Fibroblast of villous mesenchyme (primary cell): ENCODE measurements around the gene ZFP3. TPM values are rescaled to one million over a fixed set of nuclear protein-coding genes. Genes with fewer than 3 reads are reported as not detected.
"Not testable (repeated sequence)": the region's sequence is repeated elsewhere in the genome, so short reads cannot be mapped to it uniquely, and the experiment has no call there.

Experiments
- DNase-seq: peaks from one replicate; pipeline ENCODE4 v3.0.0-alpha.2; 2010; ENCODE audit warnings: low read depth
- H3K4me3 ChIP-seq: 2 replicates; pipeline ENCODE4 v1.5.1; 2011; ENCODE audit warnings: low read depth, mild to moderate bottlenecking, low read length
- CTCF ChIP-seq: IDR thresholded peaks from 2 replicates; pipeline ENCODE4 v1.5.1; 2012; ENCODE audit warnings: low read depth, mild to moderate bottlenecking, low read length; ENCODE audit not compliant: insufficient read depth
- total RNA-seq: library from RNA; depleted of rRNA; stranded (reverse); fragments of >200 nt; gene quantifications from 2 replicates; pipeline ENCODE4 v1.2.3, GENCODE V29; 2012

Gene ZFP3
- total RNA-seq, 1 donor, result 2.2 TPM

GRCh38 chr17:5100832-5101231 lies 22.6 kb downstream of the ZFP3 start:
- DNase-seq, result no peak
- no peak overlapping the region for H3K4me3 ChIP-seq
- no peak for TF ChIP-seq CTCF

GRCh38 chr17:5110816-5111215 lies 32.5 kb downstream of the ZFP3 start:
- no peak for TF ChIP-seq CTCF
- H3K4me3 ChIP-seq, result peak overlapping the region; percentile 74
- no peak for DNase-seq

DNA sequence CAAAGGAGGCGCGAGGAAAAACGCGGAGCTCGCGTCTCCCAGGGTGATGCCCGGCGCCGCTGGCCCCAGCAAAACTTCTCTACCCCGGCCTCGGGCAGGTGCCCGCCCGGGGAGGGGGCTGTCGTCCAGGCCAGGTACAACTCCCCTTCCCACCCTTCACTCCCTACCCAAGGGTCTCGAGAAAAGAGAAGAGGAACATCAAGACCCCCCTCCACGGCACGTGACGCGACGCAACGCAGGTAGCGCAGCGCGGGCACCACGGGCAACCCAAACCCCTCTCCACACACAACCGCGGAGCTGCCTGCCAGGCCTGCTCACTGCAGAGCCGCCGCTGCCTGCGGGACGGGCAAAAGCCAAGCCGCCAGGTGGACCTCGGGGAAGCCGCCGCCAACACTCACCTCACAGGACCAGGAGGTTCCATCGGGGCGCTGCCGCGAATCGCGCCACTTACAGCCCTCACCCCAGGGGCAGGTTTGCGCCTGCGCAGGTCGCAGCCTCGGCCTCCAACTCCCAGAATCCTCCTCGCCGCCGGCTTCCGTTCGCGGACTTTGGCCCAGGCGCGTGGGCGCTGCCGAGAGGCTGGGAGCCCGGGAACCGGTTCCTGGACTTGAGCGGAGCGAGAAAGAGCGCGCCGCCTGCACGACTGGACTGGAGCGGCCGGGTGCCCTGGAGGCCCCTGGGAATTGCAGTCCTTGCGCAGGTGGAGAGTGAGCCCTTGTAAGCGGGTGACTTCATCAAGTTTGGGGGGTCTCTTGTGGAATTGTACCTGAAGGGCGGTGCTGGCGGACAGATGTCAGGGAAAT lies 33.3 kb downstream of the ZFP3 start, which contains the start of gene ZNF232:
TSS of gene ZNF232 (minus strand) at position 477 of the 803 bp plus-strand sequence. CDS start at position 421, 56 bp downstream.
- H3K4me3 ChIP-seq, result peak within 1 kb of the TSS; percentile 74
- no peak for TF ChIP-seq CTCF
- peak; percentile 92 for DNase-seq

DNA sequence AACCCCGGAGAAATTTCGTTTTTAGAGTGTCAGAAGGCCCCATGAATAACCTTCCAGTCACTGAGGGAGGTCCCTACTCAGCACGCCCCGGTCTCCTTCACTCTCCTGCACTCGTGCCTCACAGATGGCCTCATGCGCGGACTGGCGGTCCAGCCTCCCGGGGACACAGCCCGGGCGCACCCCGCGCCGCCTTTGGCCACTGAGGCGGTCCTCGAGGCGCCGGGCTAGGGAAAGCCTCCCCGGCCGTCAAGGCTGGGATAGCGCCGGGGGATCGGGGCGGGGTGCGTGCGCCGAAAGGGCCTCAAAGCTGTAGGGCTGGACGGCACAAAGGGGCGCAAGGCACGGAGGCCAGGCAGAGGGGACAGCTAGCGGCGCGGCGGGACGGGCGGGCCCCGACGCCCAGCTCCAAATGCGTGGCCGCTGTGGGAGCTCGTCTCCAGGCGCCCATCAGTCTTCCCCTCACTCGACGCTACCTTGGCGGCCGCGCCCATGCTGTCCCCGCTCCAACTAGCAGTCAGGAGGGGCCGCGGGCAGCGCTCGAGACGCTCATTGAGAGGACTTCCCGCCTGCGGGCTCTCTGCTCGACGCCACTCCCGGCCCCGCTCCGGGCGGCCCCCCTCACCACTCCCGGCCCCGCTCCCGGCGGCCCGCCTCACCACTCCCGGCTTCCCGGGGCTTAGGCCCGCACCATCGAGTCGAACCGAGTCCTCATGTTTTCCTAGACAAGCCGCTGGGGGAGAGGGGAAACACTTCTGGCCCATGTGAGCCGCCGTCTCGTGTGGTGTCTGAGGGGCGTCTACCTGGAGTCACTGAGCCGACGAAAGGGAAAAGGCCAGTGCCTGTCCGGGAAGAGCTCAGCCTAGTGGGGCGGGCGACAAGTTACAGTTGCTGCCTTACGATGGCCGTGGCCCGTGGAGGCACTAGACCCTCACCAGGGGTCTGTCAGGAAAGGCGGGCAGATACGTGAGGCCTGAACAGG lies 37.7 kb downstream of the ZFP3 start, which contains the start of gene USP6:
TSS of gene USP6 (plus strand) at position 360 of the 979 bp plus-strand sequence. CDS start 14,336 bp downstream, outside the sequence.
- no peak for TF ChIP-seq CTCF
- no peak within 1 kb of the TSS for H3K4me3 ChIP-seq

GRCh38 chr17:5118219-5118618 lies 40.0 kb downstream of the ZFP3 start:
- no peak overlapping the region for H3K4me3 ChIP-seq
- TF ChIP-seq CTCF, result no peak
- DNase-seq, result no peak

More for the DNA sequence above, 37.7 kb downstream of the ZFP3 start, which contains the start of gene USP6:
- DNase-seq, result no peak

DNA sequence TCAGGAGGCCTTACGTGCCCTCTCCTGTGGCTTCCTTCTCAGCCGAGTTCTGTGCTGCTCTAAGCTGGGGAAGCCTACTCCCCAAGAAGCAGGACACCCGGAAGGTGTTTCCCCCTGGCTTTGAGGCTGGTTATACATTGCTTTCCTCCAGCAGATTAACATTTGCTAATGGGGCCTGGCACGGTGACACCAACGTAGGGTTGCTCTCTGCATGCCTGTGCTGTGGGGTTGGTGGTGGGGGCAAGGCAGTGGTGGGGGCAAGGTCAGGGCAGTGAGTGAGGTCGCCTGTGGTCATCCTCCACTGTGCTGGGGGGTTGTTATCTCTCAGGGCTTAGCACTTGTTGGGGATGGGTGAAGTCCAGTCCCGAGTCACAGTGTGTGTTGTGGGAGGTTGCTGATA lies 41.8 kb downstream of the ZFP3 start:
- no peak for DNase-seq
- TF ChIP-seq CTCF, result no peak
- H3K4me3 ChIP-seq, result no peak overlapping the region

- not testable (repeated sequence) for H3K4me3 ChIP-seq, DNase-seq
Measured at GRCh38 chr17:5120436-5121185, 42.3 kb downstream of the ZFP3 start.
